Mesenchymal stem cell (in vitro differentiated cells and primary cell): ENCODE measurements around the gene SLC38A8.

Experiments
- DNase-seq: peaks from one replicate; pipeline ENCODE4 v3.0.0-alpha.2; 2013
- H2AFZ ChIP-seq: one replicate; pipeline ENCODE4 v1.6.1; 2013; ENCODE audit warnings: low read depth, mild to moderate bottlenecking, control low read depth, inconsistent platforms, low read length, moderate library complexity
- H2AK5ac ChIP-seq: 2 replicates; pipeline ENCODE4 v1.6.1; 2013; ENCODE audit warnings: low read length, moderate library complexity, mild to moderate bottlenecking, inconsistent platforms; ENCODE audit not compliant: severe bottlenecking
- H2BK120ac ChIP-seq: one replicate; pipeline ENCODE4 v1.6.1; 2013; ENCODE audit warnings: low read depth, mild to moderate bottlenecking, inconsistent platforms, low read length, moderate library complexity
- H2BK12ac ChIP-seq, 2 experiments: one replicate each; pipeline ENCODE4 v1.6.1; 2013; ENCODE audit warnings: inconsistent platforms in 2 of 2, low read length in 2 of 2, mild to moderate bottlenecking in 2 of 2, moderate library complexity in 2 of 2, control low read depth in 1 of 2
- H2BK15ac ChIP-seq: one replicate; pipeline ENCODE4 v1.6.1; 2013; ENCODE audit warnings: mild to moderate bottlenecking, low read depth, inconsistent platforms; ENCODE audit not compliant: poor library complexity, severe bottlenecking
- H2BK5ac ChIP-seq: 2 replicates; pipeline ENCODE4 v1.6.1; 2013; ENCODE audit warnings: low read depth, mild to moderate bottlenecking, low read length, control low read depth, inconsistent platforms; ENCODE audit not compliant: poor library complexity, severe bottlenecking
- H3K14ac ChIP-seq, 2 experiments: one replicate each; pipeline ENCODE4 v1.6.1; 2013; ENCODE audit warnings: inconsistent platforms in 2 of 2, low read length in 2 of 2, control low read depth in 1 of 2, mild to moderate bottlenecking in 1 of 2, moderate library complexity in 1 of 2
- H3K18ac ChIP-seq, 2 experiments: one replicate each; pipeline ENCODE4 v1.6.1; 2013; ENCODE audit warnings: inconsistent platforms in 2 of 2, low read length in 2 of 2, control low read depth in 1 of 2, low read depth in 1 of 2, mild to moderate bottlenecking in 1 of 2
- H3K23ac ChIP-seq, 2 experiments: one replicate each; pipeline ENCODE4 v1.6.1; 2013; ENCODE audit warnings: inconsistent platforms in 2 of 2, low read length in 2 of 2, mild to moderate bottlenecking in 2 of 2, moderate library complexity in 2 of 2, control low read depth in 1 of 2
- H3K27ac ChIP-seq: 2 replicates; pipeline ENCODE4 v1.5.1; 2013; ENCODE audit warnings: mild to moderate bottlenecking, moderate library complexity, low read length, control low read depth, inconsistent platforms; ENCODE audit not compliant: poor library complexity, severe bottlenecking
- H3K27me3 ChIP-seq, 2 experiments: 2 replicates each; pipeline versions ENCODE4 v1.6.1 to v1.7.0; 2013; ENCODE audit warnings: low read length in 2 of 2, mild to moderate bottlenecking in 2 of 2, moderate library complexity in 2 of 2, control low read depth in 1 of 2, inconsistent platforms in 1 of 2; ENCODE audit not compliant: control insufficient read depth in 1 of 2, insufficient read depth in 1 of 2
- H3K36me3 ChIP-seq, 2 experiments: 2 replicates each; pipeline versions ENCODE4 v1.6.1 to v1.7.0; 2013; ENCODE audit warnings: low read length in 2 of 2, control low read depth in 1 of 2, inconsistent platforms in 1 of 2, low read depth in 1 of 2, mild to moderate bottlenecking in 1 of 2; ENCODE audit not compliant: insufficient read depth in 2 of 2, control insufficient read depth in 1 of 2
- H3K4ac ChIP-seq, 2 experiments: one replicate each; pipeline ENCODE4 v1.6.1; 2013; ENCODE audit warnings: inconsistent platforms in 2 of 2, low read length in 2 of 2, mild to moderate bottlenecking in 2 of 2, moderate library complexity in 2 of 2, control low read depth in 1 of 2, low read depth in 1 of 2
- H3K4me1 ChIP-seq: 2 replicates; pipeline ENCODE4 v1.6.1; 2013; ENCODE audit warnings: low read depth, low read length, control low read depth; ENCODE audit not compliant: control insufficient read depth, insufficient read depth
- H3K4me2 ChIP-seq: 2 replicates; pipeline ENCODE4 v1.6.1; 2013; ENCODE audit warnings: low read length, mild to moderate bottlenecking, inconsistent platforms; ENCODE audit not compliant: poor library complexity, severe bottlenecking
- H3K4me3 ChIP-seq, 2 experiments: 2 replicates each; pipeline versions ENCODE4 v1.5.1 to v1.7.0; 2013; ENCODE audit warnings: low read length in 2 of 2, mild to moderate bottlenecking in 2 of 2, control low read depth in 1 of 2, low read depth in 1 of 2; ENCODE audit not compliant: insufficient read depth in 1 of 2
- H3K79me1 ChIP-seq: replicated peaks from 2 replicates; pipeline ENCODE4 v1.6.1; 2013; ENCODE audit warnings: mild to moderate bottlenecking, control low read depth, low read length, inconsistent platforms; ENCODE audit not compliant: poor library complexity, severe bottlenecking
- H3K9ac ChIP-seq: 2 replicates; pipeline ENCODE4 v1.7.0; 2013; ENCODE audit warnings: mild to moderate bottlenecking, low read length, moderate library complexity
- H3K9me3 ChIP-seq: 2 replicates; pipeline ENCODE4 v1.7.0; 2013; ENCODE audit warnings: mild to moderate bottlenecking, low read length; ENCODE audit not compliant: control insufficient read depth
- H4K8ac ChIP-seq: one replicate; pipeline ENCODE4 v1.6.1; 2013; ENCODE audit warnings: inconsistent platforms, mild to moderate bottlenecking, low read length, moderate library complexity
- H4K91ac ChIP-seq: one replicate; pipeline ENCODE4 v1.6.1; 2013; ENCODE audit warnings: mild to moderate bottlenecking, low read length, inconsistent platforms
- WGBS: methylation state at CpG from one replicate; pipeline ENCODE4 v1.1.7; 2013; ENCODE audit warnings: mixed read lengths; 5-methylcytosine and 5-hydroxymethylcytosine counted together

The SLC38A8 gene

GRCh38 chr16:83974475-83974874 lies 68.1 kb downstream of the SLC38A8 start:
- H2BK12ac ChIP-seq: no peak overlapping the region
- no peak overlapping the region for H4K8ac ChIP-seq
- no peaks in the 10 kb centered on the region for H3K79me1 ChIP-seq
- H3K4me3 ChIP-seq: no peak overlapping the region
- H2BK5ac ChIP-seq: no peak overlapping the region
- no peak overlapping the region for H2AFZ ChIP-seq
- no peak for DNase-seq
- no peak overlapping the region for H3K4ac ChIP-seq
- H3K4me2 ChIP-seq: no peak overlapping the region
- no peak overlapping the region for H3K27ac ChIP-seq
- no peak overlapping the region for H2BK15ac ChIP-seq
- no peak overlapping the region for H4K91ac ChIP-seq
- H3K14ac ChIP-seq: no peak overlapping the region
- peaks cover 28 to 35% of the 10 kb centered on the region in 2 experiments for H3K27me3 ChIP-seq
- H3K9me3 ChIP-seq: peaks cover 15% of the 10 kb centered on the region
- H2BK120ac ChIP-seq: no peak overlapping the region
- H3K36me3 ChIP-seq: no peaks in the 10 kb centered on the region
- H3K23ac ChIP-seq: no peak overlapping the region
- peaks cover 2% of the 10 kb centered on the region for H3K4me1 ChIP-seq
- WGBS: 76% methylated on average over 7 of the region's 7 CpGs
- no peak overlapping the region for H2AK5ac ChIP-seq
- H3K9ac ChIP-seq: no peak overlapping the region
- H3K18ac ChIP-seq: no peak overlapping the region

- Histone ChIP-seq H3K9ac (no peak overlapping the region), H3K9me3 (peaks cover 10% of the 10 kb centered on the region), H3K14ac (no peak overlapping the region), H3K4ac (no peak overlapping the region), H2BK12ac (no peak overlapping the region), H2BK5ac (no peak overlapping the region), H2AK5ac (no peak overlapping the region), H2BK15ac (no peak overlapping the region), H3K4me2 (no peak overlapping the region), H3K27me3 (peaks cover 30 to 41% of the 10 kb centered on the region in 2 experiments), H2AFZ (no peak overlapping the region), H3K79me1 (no peaks in the 10 kb centered on the region), H3K18ac (no peak overlapping the region), H2BK120ac (no peak overlapping the region), H3K4me1 (peaks cover 5% of the 10 kb centered on the region), H4K8ac (no peak overlapping the region), H3K27ac (no peak overlapping the region), H4K91ac (no peak overlapping the region), H3K36me3 (no peaks in the 10 kb centered on the region), H3K4me3 (no peak overlapping the region), H3K23ac (no peak overlapping the region)
- 88% methylated on average over 22 of the region's 22 CpGs for WGBS
- DNase-seq: no peak
Observed at GRCh38 chr16:83973581-83974385, 68.8 kb downstream of the SLC38A8 start.

- 90% methylated on average over 10 of the region's 10 CpGs for WGBS
Observed at GRCh38 chr16:83973077-83973476, 69.5 kb downstream of the SLC38A8 start.

GRCh38 chr16:83972256-83973008 lies 70.2 kb downstream of the SLC38A8 start:
- no peak overlapping the region for H2AK5ac ChIP-seq
- no peak overlapping the region for H4K91ac ChIP-seq
- peaks cover 7% of the 10 kb centered on the region for H3K4me1 ChIP-seq
- H3K27ac ChIP-seq: no peak overlapping the region
- no peak overlapping the region for H2BK5ac ChIP-seq
- no peaks in the 10 kb centered on the region for H3K36me3 ChIP-seq
- no peak overlapping the region for H2BK15ac ChIP-seq
- H2BK120ac ChIP-seq: no peak overlapping the region
- no peak overlapping the region for H2AFZ ChIP-seq
- no peak overlapping the region for H3K18ac ChIP-seq
- DNase-seq: no peak
- H3K27me3 ChIP-seq: peaks cover 25 to 39% of the 10 kb centered on the region in 2 experiments
- no peak overlapping the region for H3K23ac ChIP-seq
- 85% methylated on average over 19 of the region's 19 CpGs for WGBS
- H3K79me1 ChIP-seq: no peaks in the 10 kb centered on the region
- no peak overlapping the region for H3K4me3 ChIP-seq
- H4K8ac ChIP-seq: no peak overlapping the region
- no peak overlapping the region for H2BK12ac ChIP-seq
- no peak overlapping the region for H3K4ac ChIP-seq
- H3K9me3 ChIP-seq: no peaks in the 10 kb centered on the region
- no peak overlapping the region for H3K4me2 ChIP-seq
- no peak overlapping the region for H3K9ac ChIP-seq
- no peak overlapping the region for H3K14ac ChIP-seq

More at GRCh38 chr16:83973077-83973476, 69.5 kb downstream of the SLC38A8 start:
- Histone ChIP-seq H3K4me1 (peaks cover 7% of the 10 kb centered on the region), H3K27ac (no peak overlapping the region), H2AK5ac (no peak overlapping the region), H3K4me2 (no peak overlapping the region), H2BK5ac (no peak overlapping the region), H3K4me3 (no peak overlapping the region), H4K8ac (no peak overlapping the region), H2BK120ac (no peak overlapping the region), H2BK15ac (no peak overlapping the region), H3K9me3 (peaks cover 3% of the 10 kb centered on the region), H2BK12ac (no peak overlapping the region), H3K27me3 (peaks cover 31 to 35% of the 10 kb centered on the region in 2 experiments), H2AFZ (no peak overlapping the region), H3K4ac (no peak overlapping the region), H3K18ac (no peak overlapping the region), H3K79me1 (no peaks in the 10 kb centered on the region), H3K36me3 (no peaks in the 10 kb centered on the region), H3K14ac (no peak overlapping the region), H3K9ac (no peak overlapping the region), H4K91ac (no peak overlapping the region), H3K23ac (no peak overlapping the region)
- DNase-seq: no peak
